ENCODE measurements around the gene ANKRD53. TPM values are rescaled to one million over a fixed set of nuclear protein-coding genes. Genes with fewer than 3 reads are reported as not detected.

Gene ANKRD53
- total RNA-seq, 1 donor from 2014 or later, result 5.4 TPM

- Mint-ChIP-seq H3K4me1 (ENCODE audit: low read depth) (peaks cover 11% of the 10 kb centered on the region), H3K36me3 (ENCODE audit: insufficient read depth) (no peaks in the 10 kb centered on the region), H3K27me3 (peaks cover 64% of the 10 kb centered on the region), H3K9me3 (ENCODE audit: low read depth) (no peaks in the 10 kb centered on the region), H3K27ac (no peak overlapping the region), H3K4me3 (ENCODE audit: low read depth) (no peak overlapping the region)
- DNase-seq (ENCODE audit: low spot score, unreplicated experiment), result no peak
- TF ChIP-seq CTCF (IDR thresholded peaks at IDR 0.05; ENCODE audit: unreplicated experiment), result no peak
Measured at GRCh38 chr2:70941701-70942100, 36.7 kb upstream of the ANKRD53 start.

- DNase-seq (ENCODE audit: low spot score, unreplicated experiment), result no peak
- no peak overlapping the region for H3K4me3 Mint-ChIP-seq (ENCODE audit: low read depth)
- H3K27me3 Mint-ChIP-seq, result peaks cover 73% of the 10 kb centered on the region
- H3K36me3 Mint-ChIP-seq (ENCODE audit: insufficient read depth), result no peaks in the 10 kb centered on the region
- no peak for TF ChIP-seq CTCF (IDR thresholded peaks at IDR 0.05; ENCODE audit: unreplicated experiment)
- no peaks in the 10 kb centered on the region for H3K9me3 Mint-ChIP-seq (ENCODE audit: low read depth)
- H3K27ac Mint-ChIP-seq, result no peak overlapping the region
- H3K4me1 Mint-ChIP-seq (ENCODE audit: low read depth), result peaks cover 9% of the 10 kb centered on the region
Measured at GRCh38 chr2:70942396-70943204, 35.8 kb upstream of the ANKRD53 start.

DNA sequence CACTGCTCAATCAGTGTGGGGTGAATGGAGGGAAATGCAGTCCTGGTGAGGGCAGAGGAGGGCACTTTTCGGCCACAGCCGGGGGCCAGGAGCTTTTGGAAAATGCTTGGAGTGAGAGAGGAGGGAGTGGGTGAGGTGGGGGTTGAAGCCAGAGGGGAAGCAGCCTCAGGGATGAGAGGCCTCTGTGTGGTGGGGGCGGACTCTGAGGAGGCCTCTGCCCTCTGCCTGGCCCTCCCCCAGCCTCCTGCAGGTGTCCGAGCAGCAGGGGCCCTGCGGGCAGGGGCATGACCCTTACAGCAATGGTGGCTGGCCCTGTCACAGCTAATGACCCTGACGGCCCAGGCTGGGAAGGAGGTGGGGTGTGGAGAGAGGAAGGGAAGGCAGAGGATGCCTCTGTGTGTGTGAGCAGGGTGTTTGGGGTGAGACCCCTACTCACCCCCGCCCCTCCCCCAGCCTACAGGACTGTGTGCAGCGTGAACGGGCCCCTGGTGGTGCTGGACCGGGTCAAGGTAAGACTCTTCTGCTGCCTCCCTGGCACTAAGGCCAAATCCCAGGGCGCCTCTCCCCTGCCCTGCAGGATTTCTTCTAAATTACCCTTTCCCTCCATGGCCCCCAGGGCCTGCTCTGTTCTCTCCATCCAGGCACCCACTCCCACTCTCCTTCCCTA lies 35.1 kb upstream of the ANKRD53 start:
- no peak for DNase-seq (ENCODE audit: low spot score, unreplicated experiment)

GRCh38 chr2:70944111-70944690 lies 34.2 kb upstream of the ANKRD53 start:
- Mint-ChIP-seq H3K4me3 (ENCODE audit: low read depth) (no peak overlapping the region), H3K27me3 (peaks cover 82% of the 10 kb centered on the region), H3K27ac (no peak overlapping the region), H3K36me3 (ENCODE audit: insufficient read depth) (no peaks in the 10 kb centered on the region), H3K9me3 (ENCODE audit: low read depth) (no peaks in the 10 kb centered on the region), H3K4me1 (ENCODE audit: low read depth) (peaks cover 5% of the 10 kb centered on the region)
- no peak for DNase-seq (ENCODE audit: low spot score, unreplicated experiment)
- no peak for TF ChIP-seq CTCF (IDR thresholded peaks at IDR 0.05; ENCODE audit: unreplicated experiment)

More for the DNA sequence above, 35.1 kb upstream of the ANKRD53 start:
- Mint-ChIP-seq H3K27me3 (peaks cover 79% of the 10 kb centered on the region), H3K4me1 (ENCODE audit: low read depth) (peaks cover 7% of the 10 kb centered on the region), H3K36me3 (ENCODE audit: insufficient read depth) (no peaks in the 10 kb centered on the region), H3K27ac (no peak overlapping the region), H3K9me3 (ENCODE audit: low read depth) (no peaks in the 10 kb centered on the region), H3K4me3 (ENCODE audit: low read depth) (no peak overlapping the region)
- no peak for TF ChIP-seq CTCF (IDR thresholded peaks at IDR 0.05; ENCODE audit: unreplicated experiment)

GRCh38 chr2:70946832-70947442 lies 31.5 kb upstream of the ANKRD53 start:
- Mint-ChIP-seq H3K9me3 (ENCODE audit: low read depth) (no peaks in the 10 kb centered on the region), H3K27ac (no peak overlapping the region), H3K4me1 (ENCODE audit: low read depth) (peaks cover 5% of the 10 kb centered on the region), H3K36me3 (ENCODE audit: insufficient read depth) (no peaks in the 10 kb centered on the region), H3K27me3 (peaks cover 74% of the 10 kb centered on the region), H3K4me3 (ENCODE audit: low read depth) (no peak overlapping the region)
- peak; percentile 79 for TF ChIP-seq CTCF (IDR thresholded peaks at IDR 0.05; ENCODE audit: unreplicated experiment)
- peak; percentile 43 for DNase-seq (ENCODE audit: low spot score, unreplicated experiment)
